Activated naive CD4-positive, alpha-beta T cell treated with anti-CD3 and anti-CD28 coated beads, Interleukin-2, amount 50 U/mL, for 72 hours (primary cell): ENCODE measurements around the gene DIPK1A. TPM values are rescaled to one million over a fixed set of nuclear protein-coding genes. Genes with fewer than 3 reads are reported as not detected.

ENCODE experiments used
- ATAC-seq, 2 donors: fragments of 150-1000 bp; cut with Tn5 transposase; 2 replicates each; pipeline ENCODE4 v1.10.0; 2021; ENCODE audit warnings: mild to moderate bottlenecking in 2 of 2, moderate library complexity in 2 of 2
- DNase-seq, 2 donors: peaks; one replicate each; pipeline ENCODE4 v3.0.0; 2021 to 2022; ENCODE audit warnings: low spot score in 2 of 2
- H3K27ac Mint-ChIP-seq, 2 donors: one replicate each; pipeline ENCODE4 v1.8.0; 2022; ENCODE audit warnings: mild to moderate bottlenecking in 2 of 2, mixed read lengths in 2 of 2
- H3K36me3 Mint-ChIP-seq, 2 donors: one replicate each; pipeline ENCODE4 v1.8.0; 2022; ENCODE audit warnings: mixed read lengths in 2 of 2
- H3K9me3 Mint-ChIP-seq, 2 donors: one replicate each; pipeline ENCODE4 v1.8.0; 2022; ENCODE audit warnings: mixed read lengths in 2 of 2
- total RNA-seq, 2 donors: library from RNA; stranded (reverse); gene quantifications; one replicate each; pipeline ENCODE4 v1.2.3, GENCODE V29; 2022

Gene DIPK1A
- total RNA-seq, 2 donors from 2014 or later: 5.8 to 8.0 TPM

- H3K27ac Mint-ChIP-seq: no peak overlapping the region
- H3K9me3 Mint-ChIP-seq: no peaks in the 10 kb centered on the region
- H3K36me3 Mint-ChIP-seq: no peaks in the 10 kb centered on the region
- peak in 1 of 2 donors; percentile 24 for ATAC-seq
- no peak for DNase-seq
Observed at GRCh38 chr1:92940541-92940940, 20.7 kb downstream of the DIPK1A start.

DNA sequence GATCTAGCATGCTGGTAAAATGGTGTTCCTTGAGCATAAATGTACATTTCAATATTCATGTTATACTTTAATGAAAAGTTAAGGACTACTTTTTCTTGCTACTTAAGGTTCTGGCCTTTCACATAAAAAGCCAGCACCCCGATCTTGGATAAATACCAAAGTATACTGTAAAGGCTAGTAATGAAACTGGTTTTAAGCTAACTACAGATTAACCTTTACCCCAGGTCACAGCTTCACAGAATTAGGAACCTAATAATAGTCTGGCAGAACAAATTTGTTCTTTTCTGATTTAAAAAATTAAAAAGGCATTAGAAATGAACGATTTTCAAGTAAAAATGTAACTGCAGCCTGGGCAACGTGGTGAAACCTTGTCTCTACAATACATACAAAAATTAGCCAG is 23.5 kb downstream of the DIPK1A start:
- DNase-seq (no peak), ATAC-seq (no peak)
- H3K9me3 Mint-ChIP-seq: no peaks in the 10 kb centered on the region
- no peak overlapping the region for H3K27ac Mint-ChIP-seq
- peaks cover 0 to 4% of the 10 kb centered on the region in 2 donors for H3K36me3 Mint-ChIP-seq

- Mint-ChIP-seq H3K9me3 (no peaks in the 10 kb centered on the region), H3K36me3 (peaks cover 0 to 4% of the 10 kb centered on the region in 2 donors), H3K27ac (no peak overlapping the region)
- no peak for ATAC-seq
- DNase-seq: no peak
Observed at GRCh38 chr1:92936865-92937264, 24.4 kb downstream of the DIPK1A start.

- H3K36me3 Mint-ChIP-seq: peaks cover 0 to 4% of the 10 kb centered on the region in 2 donors
Observed at GRCh38 chr1:92934395-92935378, 26.6 kb downstream of the DIPK1A start.

DNA sequence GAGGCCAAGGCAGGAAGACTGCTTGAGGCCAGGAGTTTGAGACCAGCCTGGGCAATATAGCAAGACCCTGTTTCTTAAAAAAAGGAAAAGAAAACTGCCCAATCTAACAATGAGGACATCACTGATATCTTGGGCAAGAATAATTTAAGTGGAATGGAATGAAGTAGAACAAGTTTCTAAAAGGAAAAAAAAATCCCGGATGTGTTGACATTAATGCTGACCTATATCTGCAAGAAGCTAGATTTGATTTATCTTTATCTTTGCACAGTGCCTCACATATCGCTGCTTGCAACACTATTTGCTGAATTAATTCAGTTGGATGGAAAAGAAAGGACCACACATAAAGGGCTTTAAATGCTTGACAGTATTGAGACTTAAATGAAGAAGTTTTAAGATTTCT is 27.8 kb downstream of the DIPK1A start:
- ATAC-seq (no peak), DNase-seq (no peak)

More at GRCh38 chr1:92934395-92935378, 26.6 kb downstream of the DIPK1A start:
- no peak for ATAC-seq
- Mint-ChIP-seq H3K27ac (no peak overlapping the region), H3K9me3 (no peaks in the 10 kb centered on the region)
- DNase-seq: no peak

DNA sequence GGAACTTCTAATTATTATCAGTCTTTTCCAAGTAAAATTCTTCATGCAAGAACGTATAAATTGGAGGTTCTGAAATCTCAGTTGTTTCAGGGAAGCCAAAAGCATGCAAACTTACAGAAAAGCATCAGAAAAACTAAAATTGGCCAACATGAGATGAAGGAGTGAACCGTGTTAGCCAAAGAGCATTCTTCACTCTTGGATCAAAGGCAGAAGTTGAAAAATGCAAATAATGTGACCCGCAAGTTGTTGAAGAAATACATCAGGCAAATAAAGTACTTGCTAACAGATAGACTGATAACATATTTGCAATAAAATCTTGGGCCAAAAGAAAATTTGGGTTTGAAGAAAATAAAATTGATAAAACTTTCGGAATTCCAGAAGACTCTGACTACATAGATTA is 29.6 kb downstream of the DIPK1A start:
- H3K36me3 Mint-ChIP-seq: peaks cover 0 to 4% of the 10 kb centered on the region in 2 donors
- no peaks in the 10 kb centered on the region for H3K9me3 Mint-ChIP-seq
- H3K27ac Mint-ChIP-seq: no peak overlapping the region
- DNase-seq: no peak
- no peak for ATAC-seq

More for the DNA sequence above, 27.8 kb downstream of the DIPK1A start:
- Mint-ChIP-seq H3K27ac (no peak overlapping the region), H3K36me3 (peaks cover 0 to 4% of the 10 kb centered on the region in 2 donors), H3K9me3 (no peaks in the 10 kb centered on the region)

DNA sequence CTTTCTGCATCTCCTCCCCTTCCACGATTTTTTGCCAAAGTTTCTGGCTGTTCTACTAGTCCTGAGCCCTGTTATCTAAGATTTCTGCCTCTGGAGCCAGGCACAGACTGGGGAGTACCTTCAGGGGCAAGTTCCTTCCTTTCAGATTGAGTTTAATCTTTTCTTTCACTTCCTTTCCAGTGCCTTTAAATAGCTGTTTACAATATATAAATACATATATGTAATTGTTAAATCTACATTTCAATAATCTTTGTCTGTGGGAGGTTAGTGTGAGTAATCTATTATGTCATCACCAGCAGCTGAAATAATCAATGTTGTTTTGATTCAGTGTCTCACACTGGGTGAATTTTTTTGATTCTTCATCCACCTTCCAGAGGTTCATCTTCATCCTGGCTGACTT is 31.8 kb downstream of the DIPK1A start:
- Mint-ChIP-seq H3K9me3 (no peaks in the 10 kb centered on the region), H3K27ac (peak overlapping the region in 1 of 2 donors; percentile 70), H3K36me3 (peaks cover 0 to 1% of the 10 kb centered on the region in 2 donors)
- DNase-seq (no peak), ATAC-seq (peak in 1 of 2 donors; percentile 71)

DNA sequence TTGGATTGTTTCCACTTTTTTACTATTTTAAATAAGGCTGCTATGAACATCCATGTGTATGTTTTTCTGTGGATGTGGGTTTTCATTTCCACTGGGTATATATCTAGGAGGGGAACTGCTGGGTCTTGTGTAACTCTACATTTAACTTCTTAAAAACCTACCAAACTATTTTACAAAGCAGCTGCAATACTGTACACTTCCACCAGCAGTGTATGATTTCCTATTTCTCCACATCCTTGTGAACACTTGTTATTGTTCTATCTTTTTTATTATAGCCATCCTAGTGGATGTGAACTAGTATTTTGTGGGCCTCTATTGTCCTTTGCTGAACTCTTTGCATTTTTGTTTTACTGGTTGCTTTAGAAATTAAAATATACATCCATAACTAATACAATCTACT is 33.4 kb downstream of the DIPK1A start:
- no peak for ATAC-seq
- no peak for DNase-seq
- H3K9me3 Mint-ChIP-seq: no peaks in the 10 kb centered on the region
- no peak overlapping the region for H3K27ac Mint-ChIP-seq
- H3K36me3 Mint-ChIP-seq: no peaks in the 10 kb centered on the region

- H3K27ac Mint-ChIP-seq: no peak overlapping the region
Observed at GRCh38 chr1:92926873-92927272, 34.4 kb downstream of the DIPK1A start.

GRCh38 chr1:92924501-92924900 is 36.8 kb downstream of the DIPK1A start:
- DNase-seq (no peak), ATAC-seq (no peak)
- no peak overlapping the region for H3K27ac Mint-ChIP-seq
- H3K36me3 Mint-ChIP-seq: peaks cover 13 to 17% of the 10 kb centered on the region in 2 donors
- peaks cover 0 to 13% of the 10 kb centered on the region in 2 donors for H3K9me3 Mint-ChIP-seq

More at GRCh38 chr1:92926873-92927272, 34.4 kb downstream of the DIPK1A start:
- no peak for DNase-seq
- no peaks in the 10 kb centered on the region for H3K36me3 Mint-ChIP-seq
- H3K9me3 Mint-ChIP-seq: no peaks in the 10 kb centered on the region
- ATAC-seq: no peak

- no peak for ATAC-seq
- DNase-seq: no peak
- H3K9me3 Mint-ChIP-seq: peaks cover 0 to 13% of the 10 kb centered on the region in 2 donors
- no peak overlapping the region for H3K27ac Mint-ChIP-seq
- peaks cover 13 to 17% of the 10 kb centered on the region in 2 donors for H3K36me3 Mint-ChIP-seq
Observed at GRCh38 chr1:92923664-92924063, 37.6 kb downstream of the DIPK1A start.

- no peak for ATAC-seq
- no peak for DNase-seq
- H3K27ac Mint-ChIP-seq: no peak overlapping the region
- H3K36me3 Mint-ChIP-seq: peaks cover 13 to 17% of the 10 kb centered on the region in 2 donors
- peaks cover 0 to 13% of the 10 kb centered on the region in 2 donors for H3K9me3 Mint-ChIP-seq
Observed at GRCh38 chr1:92922356-92923035, 38.8 kb downstream of the DIPK1A start.

GRCh38 chr1:92921031-92922023 is 39.9 kb downstream of the DIPK1A start:
- Mint-ChIP-seq H3K36me3 (peaks cover 13 to 17% of the 10 kb centered on the region in 2 donors), H3K9me3 (peaks cover 0 to 13% of the 10 kb centered on the region in 2 donors), H3K27ac (no peak overlapping the region)
- ATAC-seq (no peak), DNase-seq (no peak)

GRCh38 chr1:92916899-92917298 is 44.4 kb downstream of the DIPK1A start:
- no peak for DNase-seq
- H3K36me3 Mint-ChIP-seq: peaks cover 13 to 17% of the 10 kb centered on the region in 2 donors
- peaks cover 0 to 18% of the 10 kb centered on the region in 2 donors for H3K9me3 Mint-ChIP-seq
- H3K27ac Mint-ChIP-seq: no peak overlapping the region
- no peak for ATAC-seq

- H3K36me3 Mint-ChIP-seq: peaks cover 4 to 8% of the 10 kb centered on the region in 2 donors
- no peak for DNase-seq
- peaks cover 0 to 11% of the 10 kb centered on the region in 2 donors for H3K9me3 Mint-ChIP-seq
- no peak for ATAC-seq
- H3K27ac Mint-ChIP-seq: no peak overlapping the region
Observed at GRCh38 chr1:92915547-92915946, 45.7 kb downstream of the DIPK1A start.
